Measurements from ENCODE around the gene TRIM29.

DNA sequence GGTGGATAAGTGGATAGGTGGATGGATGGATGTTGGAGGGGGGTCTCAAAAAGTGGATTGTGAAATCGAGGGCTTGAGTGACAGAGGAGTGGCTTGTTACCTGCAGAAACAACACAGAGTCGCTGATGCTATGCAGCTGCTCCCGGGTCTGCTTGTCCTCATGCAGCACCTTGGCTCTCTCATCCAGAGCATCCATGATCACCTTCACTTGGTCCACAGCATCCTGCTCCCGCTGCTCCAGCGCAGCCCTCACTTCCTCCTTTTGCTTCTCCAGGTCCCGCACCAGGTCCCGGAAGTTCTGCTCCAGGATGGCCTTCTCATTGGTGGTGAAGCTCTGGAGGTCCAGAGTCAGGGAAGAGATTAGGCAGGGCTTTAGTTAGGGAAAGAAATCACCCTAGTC, 10.7 kb downstream of the TRIM29 start:
- no peak for TF ChIP-seq SETDB1 (CRISPR knock-in tag; IDR thresholded peaks at IDR 0.05; ENCODE audit: borderline replicate concordance)
- TF ChIP-seq, protein P1, sequence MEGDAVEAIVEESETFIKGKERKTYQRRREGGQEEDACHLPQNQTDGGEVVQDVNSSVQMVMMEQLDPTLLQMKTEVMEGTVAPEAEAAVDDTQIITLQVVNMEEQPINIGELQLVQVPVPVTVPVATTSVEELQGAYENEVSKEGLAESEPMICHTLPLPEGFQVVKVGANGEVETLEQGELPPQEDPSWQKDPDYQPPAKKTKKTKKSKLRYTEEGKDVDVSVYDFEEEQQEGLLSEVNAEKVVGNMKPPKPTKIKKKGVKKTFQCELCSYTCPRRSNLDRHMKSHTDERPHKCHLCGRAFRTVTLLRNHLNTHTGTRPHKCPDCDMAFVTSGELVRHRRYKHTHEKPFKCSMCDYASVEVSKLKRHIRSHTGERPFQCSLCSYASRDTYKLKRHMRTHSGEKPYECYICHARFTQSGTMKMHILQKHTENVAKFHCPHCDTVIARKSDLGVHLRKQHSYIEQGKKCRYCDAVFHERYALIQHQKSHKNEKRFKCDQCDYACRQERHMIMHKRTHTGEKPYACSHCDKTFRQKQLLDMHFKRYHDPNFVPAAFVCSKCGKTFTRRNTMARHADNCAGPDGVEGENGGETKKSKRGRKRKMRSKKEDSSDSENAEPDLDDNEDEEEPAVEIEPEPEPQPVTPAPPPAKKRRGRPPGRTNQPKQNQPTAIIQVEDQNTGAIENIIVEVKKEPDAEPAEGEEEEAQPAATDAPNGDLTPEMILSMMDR (CRISPR knock-in tag; IDR thresholded peaks at IDR 0.05) = no peak

Measured in HepG2 (cell line).